ENCODE measurements around the gene FBXL13. TPM values are rescaled to one million over a fixed set of nuclear protein-coding genes. Genes with fewer than 3 reads are reported as not detected.
"Not testable (repeated sequence)": the region's sequence is repeated elsewhere in the genome, so short reads cannot be mapped to it uniquely, and the experiment has no call there.

The FBXL13 gene
- total RNA-seq, 1 experiment from 2014 or later: 1.3 TPM

DNA sequence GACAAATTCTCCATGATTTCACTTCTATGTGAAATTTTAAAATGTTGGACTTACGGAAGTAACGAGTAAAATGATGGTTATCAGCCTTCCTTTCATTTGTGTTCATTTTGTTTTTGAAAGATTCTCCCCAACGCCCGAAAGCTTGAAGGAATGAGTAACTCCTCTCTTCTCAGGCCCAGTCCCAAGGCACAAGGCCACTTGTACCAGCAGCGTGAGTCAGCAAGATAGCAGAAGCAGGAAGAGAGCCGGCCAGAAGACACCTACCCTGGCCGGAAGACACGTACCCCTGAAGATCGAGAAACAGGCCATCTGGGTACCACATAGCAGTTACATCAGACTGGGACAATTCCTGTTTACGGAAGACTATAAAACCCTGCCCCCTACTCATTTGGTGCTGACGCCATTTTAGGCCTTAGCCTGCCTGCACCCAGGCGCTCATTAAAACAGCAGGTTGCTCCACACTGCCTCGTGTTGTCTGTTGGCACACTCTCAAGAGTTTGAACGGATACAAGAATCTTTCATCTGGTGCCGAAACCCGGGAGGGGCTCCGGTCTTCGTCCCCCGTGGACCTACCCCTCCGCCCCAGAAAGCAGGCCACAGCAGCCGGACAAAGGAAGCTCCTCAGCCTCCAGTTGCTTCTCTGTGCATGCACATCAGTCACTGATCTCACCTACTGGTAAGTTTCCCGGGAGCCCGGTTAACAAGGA is 101.3 kb downstream of the FBXL13 start:
- TF ChIP-seq, protein P1, sequence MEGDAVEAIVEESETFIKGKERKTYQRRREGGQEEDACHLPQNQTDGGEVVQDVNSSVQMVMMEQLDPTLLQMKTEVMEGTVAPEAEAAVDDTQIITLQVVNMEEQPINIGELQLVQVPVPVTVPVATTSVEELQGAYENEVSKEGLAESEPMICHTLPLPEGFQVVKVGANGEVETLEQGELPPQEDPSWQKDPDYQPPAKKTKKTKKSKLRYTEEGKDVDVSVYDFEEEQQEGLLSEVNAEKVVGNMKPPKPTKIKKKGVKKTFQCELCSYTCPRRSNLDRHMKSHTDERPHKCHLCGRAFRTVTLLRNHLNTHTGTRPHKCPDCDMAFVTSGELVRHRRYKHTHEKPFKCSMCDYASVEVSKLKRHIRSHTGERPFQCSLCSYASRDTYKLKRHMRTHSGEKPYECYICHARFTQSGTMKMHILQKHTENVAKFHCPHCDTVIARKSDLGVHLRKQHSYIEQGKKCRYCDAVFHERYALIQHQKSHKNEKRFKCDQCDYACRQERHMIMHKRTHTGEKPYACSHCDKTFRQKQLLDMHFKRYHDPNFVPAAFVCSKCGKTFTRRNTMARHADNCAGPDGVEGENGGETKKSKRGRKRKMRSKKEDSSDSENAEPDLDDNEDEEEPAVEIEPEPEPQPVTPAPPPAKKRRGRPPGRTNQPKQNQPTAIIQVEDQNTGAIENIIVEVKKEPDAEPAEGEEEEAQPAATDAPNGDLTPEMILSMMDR (IDR thresholded peaks at IDR 0.05; ENCODE audit: unreplicated experiment): no peak
- intact Hi-C loops (cut with micrococcal nuclease; ENCODE audit: unreplicated experiment): no loop called here
- H3K9me3 Mint-ChIP-seq (ENCODE audit: low read depth, unreplicated experiment): peaks cover 2% of the 10 kb centered on the region

DNA sequence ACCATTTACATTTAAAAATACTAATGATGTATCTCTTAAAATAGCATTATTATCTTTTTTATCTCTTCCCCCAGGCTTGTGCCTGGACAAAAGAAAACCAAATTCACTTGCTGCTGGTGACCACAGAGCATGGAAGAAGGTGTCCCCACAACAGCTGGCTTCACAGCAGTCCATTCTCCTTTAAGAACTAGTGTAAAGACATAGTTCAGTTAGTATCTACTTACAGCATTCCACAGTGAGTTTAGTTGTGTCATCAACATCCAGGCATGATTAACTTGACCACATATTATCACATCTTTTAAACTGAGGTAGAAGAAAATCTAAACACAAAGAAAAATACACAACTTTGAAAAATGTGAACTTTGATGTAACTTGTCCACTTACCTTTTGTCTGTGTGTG is 106.8 kb downstream of the FBXL13 start:
- no peak for DNase-seq

More for the DNA sequence above, 101.3 kb downstream of the FBXL13 start:
- no peaks in the 10 kb centered on the region for H3K27me3 Mint-ChIP-seq (ENCODE audit: unreplicated experiment)
- H3K27ac Mint-ChIP-seq (ENCODE audit: unreplicated experiment): no peak overlapping the region
- no peak overlapping the region for H3K4me3 Mint-ChIP-seq (ENCODE audit: low read depth, unreplicated experiment)
- CTCF ChIA-PET: no interaction called here
- H3K4me1 Mint-ChIP-seq (ENCODE audit: low read depth, unreplicated experiment): peaks cover 4% of the 10 kb centered on the region
- no peak for DNase-seq
- no TSS peak for BruUV-seq (replicated peaks)
- peaks cover 3% of the 10 kb centered on the region for H3K36me3 Mint-ChIP-seq (ENCODE audit: insufficient read depth, unreplicated experiment)

DNA sequence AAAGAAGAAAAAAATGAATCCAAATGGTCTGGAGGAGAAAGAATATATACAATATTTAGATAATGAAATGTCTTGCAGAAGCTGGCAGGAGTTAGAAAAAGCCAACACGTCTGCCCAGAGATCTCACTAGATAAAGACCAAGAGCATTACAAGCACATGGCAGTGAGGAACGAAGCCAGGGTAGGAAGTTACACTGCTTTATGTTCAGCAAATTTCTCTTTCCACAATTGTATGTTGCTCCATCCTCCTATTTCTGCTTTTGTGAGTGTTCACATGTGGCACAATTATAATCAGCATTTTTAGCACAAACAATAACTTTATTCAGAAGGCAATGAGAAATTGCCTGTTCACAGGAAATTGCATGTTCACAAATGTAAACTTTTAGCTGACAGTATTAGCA is 108.1 kb downstream of the FBXL13 start:
- TF ChIP-seq, protein P1 (IDR thresholded peaks at IDR 0.05; ENCODE audit: unreplicated experiment): no peak
- no peaks in the 10 kb centered on the region for H3K36me3 Mint-ChIP-seq (ENCODE audit: insufficient read depth, unreplicated experiment)
- no TSS peak for BruUV-seq (replicated peaks)
- H3K27ac Mint-ChIP-seq (ENCODE audit: unreplicated experiment): no peak overlapping the region
- H3K4me3 Mint-ChIP-seq (ENCODE audit: low read depth, unreplicated experiment): no peak overlapping the region
- no peaks in the 10 kb centered on the region for H3K27me3 Mint-ChIP-seq (ENCODE audit: unreplicated experiment)
- DNase-seq: no peak
- intact Hi-C loops (cut with micrococcal nuclease; ENCODE audit: unreplicated experiment): no loop called here
- H3K4me1 Mint-ChIP-seq (ENCODE audit: low read depth, unreplicated experiment): no peaks in the 10 kb centered on the region
- no peaks in the 10 kb centered on the region for H3K9me3 Mint-ChIP-seq (ENCODE audit: low read depth, unreplicated experiment)
- CTCF ChIA-PET: no interaction called here

More for the DNA sequence above, 106.8 kb downstream of the FBXL13 start:
- TF ChIP-seq, protein P1 (IDR thresholded peaks at IDR 0.05; ENCODE audit: unreplicated experiment): no peak
- CTCF ChIA-PET: no interaction called here
- Mint-ChIP-seq H3K36me3 (ENCODE audit: insufficient read depth, unreplicated experiment) (no peaks in the 10 kb centered on the region), H3K4me1 (ENCODE audit: low read depth, unreplicated experiment) (no peaks in the 10 kb centered on the region), H3K9me3 (ENCODE audit: low read depth, unreplicated experiment) (no peaks in the 10 kb centered on the region), H3K4me3 (ENCODE audit: low read depth, unreplicated experiment) (no peak overlapping the region), H3K27ac (ENCODE audit: unreplicated experiment) (no peak overlapping the region), H3K27me3 (ENCODE audit: unreplicated experiment) (no peaks in the 10 kb centered on the region)
- intact Hi-C loops (cut with micrococcal nuclease; ENCODE audit: unreplicated experiment): no loop called here
- BruUV-seq (replicated peaks): no TSS peak

DNA sequence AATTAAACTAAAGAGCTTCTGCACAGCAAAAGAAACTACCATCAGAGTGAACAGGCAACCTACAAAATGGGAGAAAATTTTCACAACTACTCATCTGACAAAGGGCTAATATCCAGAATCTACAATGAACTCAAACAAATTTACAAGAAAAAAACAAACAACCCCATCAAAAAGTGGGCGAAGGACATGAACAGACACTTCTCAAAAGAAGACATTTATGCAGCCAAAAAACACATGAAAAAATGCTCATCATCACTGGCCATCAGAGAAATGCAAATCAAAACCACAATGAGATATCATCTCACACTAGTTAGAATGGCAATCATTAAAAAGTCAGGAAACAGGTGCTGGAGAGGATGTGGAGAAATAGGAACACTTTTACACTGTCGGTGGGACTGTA is 112.6 kb downstream of the FBXL13 start:
- H3K9me3 Mint-ChIP-seq (ENCODE audit: low read depth, unreplicated experiment); H3K4me3 Mint-ChIP-seq (ENCODE audit: low read depth, unreplicated experiment); H3K36me3 Mint-ChIP-seq (ENCODE audit: insufficient read depth, unreplicated experiment); CTCF ChIA-PET; H3K4me1 Mint-ChIP-seq (ENCODE audit: low read depth, unreplicated experiment); H3K27ac Mint-ChIP-seq (ENCODE audit: unreplicated experiment); BruUV-seq (replicated peaks); intact Hi-C loops (cut with micrococcal nuclease; ENCODE audit: unreplicated experiment); DNase-seq; H3K27me3 Mint-ChIP-seq (ENCODE audit: unreplicated experiment): not testable (repeated sequence)

DNA sequence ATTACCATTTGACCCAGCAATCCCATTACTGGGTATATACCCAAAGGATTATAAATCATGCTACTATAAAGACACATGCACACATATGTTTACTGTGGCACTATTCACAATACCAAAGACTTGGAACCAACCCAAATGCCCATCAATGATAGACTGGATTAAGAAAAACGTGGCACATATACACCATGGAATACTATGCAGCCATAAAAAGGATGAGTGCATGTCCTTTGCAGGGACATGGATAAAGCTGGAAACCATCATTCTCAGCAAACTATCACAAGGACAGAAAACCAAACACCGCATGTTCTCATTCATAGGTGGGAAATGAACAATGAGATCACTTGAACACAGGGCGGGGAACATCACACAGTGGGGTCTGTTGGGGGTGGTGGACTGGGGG is 116.6 kb downstream of the FBXL13 start:
- H3K27me3 Mint-ChIP-seq (ENCODE audit: unreplicated experiment); CTCF ChIA-PET; DNase-seq; BruUV-seq (replicated peaks); H3K4me3 Mint-ChIP-seq (ENCODE audit: low read depth, unreplicated experiment); intact Hi-C loops (cut with micrococcal nuclease; ENCODE audit: unreplicated experiment); H3K27ac Mint-ChIP-seq (ENCODE audit: unreplicated experiment); H3K9me3 Mint-ChIP-seq (ENCODE audit: low read depth, unreplicated experiment); H3K4me1 Mint-ChIP-seq (ENCODE audit: low read depth, unreplicated experiment); H3K36me3 Mint-ChIP-seq (ENCODE audit: insufficient read depth, unreplicated experiment): not testable (repeated sequence)

DNA sequence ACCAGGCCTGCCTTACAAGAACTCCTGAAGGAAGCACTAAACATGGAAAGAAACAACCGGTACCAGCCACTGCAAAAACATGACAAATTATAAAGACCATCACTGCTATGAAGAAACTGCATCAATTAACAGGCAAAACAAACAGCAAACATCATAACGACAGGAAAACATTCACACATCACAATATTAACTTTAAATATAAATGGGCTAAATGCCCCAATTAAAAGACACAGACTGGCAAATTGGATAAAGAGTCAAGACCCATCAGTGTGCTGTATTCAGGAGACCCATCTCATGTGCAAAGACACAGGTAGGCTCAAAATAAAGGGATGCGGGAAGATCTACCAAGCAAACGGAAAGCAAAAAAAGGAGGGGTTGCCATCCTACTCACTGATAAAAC is 120.2 kb downstream of the FBXL13 start:
- CTCF ChIA-PET; H3K4me3 Mint-ChIP-seq (ENCODE audit: low read depth, unreplicated experiment); intact Hi-C loops (cut with micrococcal nuclease; ENCODE audit: unreplicated experiment); H3K27me3 Mint-ChIP-seq (ENCODE audit: unreplicated experiment); H3K27ac Mint-ChIP-seq (ENCODE audit: unreplicated experiment); DNase-seq; BruUV-seq (replicated peaks); H3K9me3 Mint-ChIP-seq (ENCODE audit: low read depth, unreplicated experiment); H3K36me3 Mint-ChIP-seq (ENCODE audit: insufficient read depth, unreplicated experiment); H3K4me1 Mint-ChIP-seq (ENCODE audit: low read depth, unreplicated experiment): not testable (repeated sequence)
